Transverse colon (tissue), 4 donors: ENCODE data around the gene CYGB. TPM values are rescaled to one million over a fixed set of nuclear protein-coding genes. Genes with fewer than 3 reads are reported as not detected.
"Not testable (repeated sequence)": the region's sequence is repeated elsewhere in the genome, so short reads cannot be mapped to it uniquely, and the experiment has no call there.

ENCODE experiments used
- DNase-seq: peaks from one replicate; pipeline ENCODE4 v3.0.0-alpha.2; 2019
- H3K27ac ChIP-seq, 4 donors: fragments of 200-600 bp; sonication (generic); 2 replicates each; pipeline ENCODE4 v1.5.1; 2016 to 2018; ENCODE audit warnings: inconsistent platforms in 4 of 4
- H3K27me3 ChIP-seq: fragments of 200-600 bp; sonication (generic); 2 replicates; pipeline ENCODE4 v1.5.1; 2017; ENCODE audit warnings: inconsistent platforms
- H3K36me3 ChIP-seq, 4 donors: fragments of 200-600 bp; sonication (generic); 2 replicates each; pipeline ENCODE4 v1.5.1; 2017 to 2019; ENCODE audit warnings: inconsistent platforms in 4 of 4
- H3K4me1 ChIP-seq, 4 donors: fragments of 200-600 bp; sonication (generic); 2 replicates each; pipeline ENCODE4 v1.5.1; 2017 to 2020; ENCODE audit warnings: inconsistent platforms in 4 of 4
- H3K4me3 ChIP-seq, 4 donors: fragments of 200-600 bp; sonication (generic); 1 replicate in 1 of 4; 2 replicates in 3 of 4; pipeline versions ENCODE4 v1.5.1 to v1.6.1; 2017 to 2019; ENCODE audit warnings: inconsistent platforms in 4 of 4
- H3K9me3 ChIP-seq, 2 donors: fragments of 200-600 bp; sonication (generic); 2 replicates each; pipeline ENCODE4 v1.5.1; 2017 to 2019; ENCODE audit warnings: inconsistent platforms in 2 of 2
- CTCF ChIP-seq, 5 experiments: fragments of 200-600 bp in 3 of 5; fragments of 450-650 bp in 2 of 5; sonication (generic) in 3 of 5; IDR thresholded peaks; 1 replicate in 2 of 5; 2 replicates in 3 of 5; pipeline ENCODE4 v1.5.1; 2016 to 2017; ENCODE audit warnings: antibody characterized with exemption in 5 of 5, inconsistent platforms in 3 of 5, mild to moderate bottlenecking in 2 of 5, moderate library complexity in 1 of 5
- EP300 ChIP-seq: sonication (generic); formaldehyde crosslinking; IDR thresholded peaks from one replicate; pipeline ENCODE4 v1.6.1; 2017; ENCODE audit warnings: antibody characterized with exemption, low read depth
- POLR2A ChIP-seq: fragments of 450-650 bp; IDR thresholded peaks from one replicate; pipeline ENCODE4 v1.6.1; 2016; ENCODE audit warnings: antibody characterized with exemption, mild to moderate bottlenecking, moderate library complexity
- POLR2AphosphoS5 ChIP-seq, 3 donors: sonication (generic); formaldehyde crosslinking; IDR thresholded peaks; one replicate each; pipeline ENCODE4 v1.6.1; 2016; ENCODE audit warnings: antibody characterized with exemption in 3 of 3
- WGBS, 2 donors: methylation state at CpG; one replicate each; pipeline ENCODE4 v1.1.5; 2018; ENCODE audit warnings: low coverage in 1 of 2; 5-methylcytosine and 5-hydroxymethylcytosine counted together
- in situ Hi-C, 4 donors: fragments of 200-750 bp; cut with MboI; loops; one replicate each; pipeline versions ENCODE4 v1.15.0 to v1.15.1; 2017; ENCODE audit warnings: low sequenced_read_pairs in 3 of 4, low pct_ligation_motif_present in 1 of 4, low pct_unique_long_range_greater_than_20kb in 1 of 4
- intact Hi-C: fragments of 100-400 bp; cut with DNase I; formaldehyde crosslinking; loops from one replicate; pipeline ENCODE4 v1.15.1; 2023; ENCODE audit warnings: low total_unique reads
- total RNA-seq, 4 donors: library from RNA; depleted of rRNA; stranded (reverse); fragments of >200 nt; gene quantifications; one replicate each; pipeline ENCODE4 v1.1.0, GENCODE V29; 2016

Gene CYGB
- total RNA-seq, 4 donors from 2014 or later = 7.5 to 20.1 (median 11.3) TPM

- TF ChIP-seq POLR2A (no peak), POLR2AphosphoS5 (IDR thresholded peaks at IDR 0.05) (peak in 2 of 3 donors; percentile 53 to 76), EP300 (no peak)
- in situ Hi-C loops (loop anchor here in 2 of 4 donors (10.0 to 25.0 kb wide), 2 partner anchors 95 to 183 kb away; partner anchors contain the start of gene MXRA7 (in 1 of the 2)), intact Hi-C loops (no loop called here)
- Histone ChIP-seq H3K27me3 (no peaks in the 10 kb centered on the region), H3K36me3 (no peaks in the 10 kb centered on the region), H3K9me3 (no peaks in the 10 kb centered on the region), H3K4me1 (peaks cover 19 to 73% (median 48%) of the 10 kb centered on the region in 4 donors), H3K4me3 (no peak overlapping the region), H3K27ac (peak overlapping the region; percentile 76 to 86 (median 83))
- DNase-seq = peak; percentile 72
- 41% methylated on average over 20 of the region's 20 CpGs; no CpG with 5 or more reads in 1 of the 2 donors for WGBS, 2 donors
Measured at GRCh38 chr17:76529224-76530094, 8.1 kb downstream of the CYGB start.

GRCh38 chr17:76528528-76529223 lies 8.8 kb downstream of the CYGB start:
- Histone ChIP-seq H3K4me1 (peaks cover 19 to 74% (median 50%) of the 10 kb centered on the region in 4 donors), H3K27me3 (no peaks in the 10 kb centered on the region), H3K27ac (peak overlapping the region; percentile 76 to 86 (median 83)), H3K4me3 (peak overlapping the region in 2 of 4 donors; percentile 13), H3K36me3 (no peaks in the 10 kb centered on the region), H3K9me3 (no peaks in the 10 kb centered on the region)
- TF ChIP-seq POLR2A (no peak), POLR2AphosphoS5 (IDR thresholded peaks at IDR 0.05) (no peak), EP300 (no peak), CTCF (IDR thresholded peaks at IDR 0.05) (peak in 1 of 5 experiments; percentile 14)
- WGBS, 2 donors = 50 to 87% methylated on average over 3 to 31 of the region's 31 CpGs
- in situ Hi-C loops = loop anchor here in 2 of 4 donors (10.0 to 25.0 kb wide), 2 partner anchors 96 to 184 kb away; partner anchors contain the start of gene MXRA7 (in 1 of the 2)
- DNase-seq = no peak
- intact Hi-C loops = no loop called here

- Histone ChIP-seq H3K27ac (peak overlapping the region; percentile 76 to 86 (median 83)), H3K4me3 (peak overlapping the region in 2 of 4 donors; percentile 13), H3K9me3 (no peaks in the 10 kb centered on the region), H3K36me3 (no peaks in the 10 kb centered on the region), H3K4me1 (peaks cover 19 to 73% (median 54%) of the 10 kb centered on the region in 4 donors), H3K27me3 (no peaks in the 10 kb centered on the region)
- in situ Hi-C loops = loop anchor here in 2 of 4 donors (10.0 to 25.0 kb wide), 2 partner anchors 97 to 184 kb away; partner anchors contain the start of gene MXRA7 (in 1 of the 2)
- WGBS, 2 donors = 70% methylated on average over 15 of the region's 15 CpGs; no CpG with 5 or more reads in 1 of the 2 donors
- TF ChIP-seq POLR2AphosphoS5 (IDR thresholded peaks at IDR 0.05) (no peak), POLR2A (no peak), CTCF (IDR thresholded peaks at IDR 0.05) (no peak), EP300 (no peak)
- intact Hi-C loops = no loop called here
- DNase-seq = no peak
Measured at GRCh38 chr17:76528156-76528527, 9.4 kb downstream of the CYGB start.

- Histone ChIP-seq H3K4me1 (peaks cover 19 to 71% (median 48%) of the 10 kb centered on the region in 4 donors), H3K27ac (peak overlapping the region; percentile 76 to 86 (median 83)), H3K27me3 (peaks cover 4% of the 10 kb centered on the region), H3K9me3 (no peaks in the 10 kb centered on the region), H3K36me3 (no peaks in the 10 kb centered on the region), H3K4me3 (peak overlapping the region in 1 of 4 donors; percentile 13)
- peak; percentile 21 to 41 (median 28) for TF ChIP-seq POLR2AphosphoS5 (IDR thresholded peaks at IDR 0.05)
- peak; percentile 27 for TF ChIP-seq POLR2A
- peak in 2 of 5 experiments; percentile 25 to 29 for TF ChIP-seq CTCF (IDR thresholded peaks at IDR 0.05)
- peak; percentile 28 for TF ChIP-seq EP300
- in situ Hi-C loops = loop anchor here in 2 of 4 donors (10.0 to 25.0 kb wide), 2 partner anchors 97 to 185 kb away; partner anchors contain the start of gene MXRA7 (in 1 of the 2)
- WGBS, 2 donors = 41 to 50% methylated on average over 15 to 26 of the region's 26 CpGs
- DNase-seq = peak; percentile 77
- intact Hi-C loops = no loop called here
Measured at GRCh38 chr17:76527430-76528111, 9.9 kb downstream of the CYGB start.

- H3K4me3 ChIP-seq, intact Hi-C loops, H3K36me3 ChIP-seq, H3K9me3 ChIP-seq, DNase-seq, H3K27me3 ChIP-seq: not testable (repeated sequence)
- H3K4me1 ChIP-seq = peaks cover 19 to 70% (median 48%) of the 10 kb centered on the region in 4 donors
- in situ Hi-C loops = loop anchor here in 2 of 4 donors (10.0 to 25.0 kb wide), 2 partner anchors 98 to 185 kb away; partner anchors contain the start of gene MXRA7 (in 1 of the 2)
- WGBS, 2 donors = 44 to 77% methylated on average over 6 to 9 of the region's 9 CpGs
- H3K27ac ChIP-seq = peak overlapping the region; percentile 76 to 86 (median 83)
Measured at GRCh38 chr17:76527016-76527415, 10.5 kb downstream of the CYGB start.

- intact Hi-C loops = loop anchor here (2.0 kb wide), 1 partner anchor 99 kb away; no protein-coding TSS in a partner anchor
- H3K4me3 ChIP-seq, DNase-seq, H3K9me3 ChIP-seq, H3K36me3 ChIP-seq: not testable (repeated sequence)
- peak overlapping the region in 1 of 4 donors; percentile 53 for H3K27ac ChIP-seq
- H3K27me3 ChIP-seq = peaks cover 13% of the 10 kb centered on the region
- WGBS, 2 donors = 68 to 80% methylated on average over 3 to 8 of the region's 8 CpGs
- H3K4me1 ChIP-seq = peaks cover 19 to 58% (median 41%) of the 10 kb centered on the region in 4 donors
- in situ Hi-C loops = loop anchor here in 2 of 4 donors (10.0 to 25.0 kb wide), 2 partner anchors 99 to 187 kb away; partner anchors contain the start of gene MXRA7 (in 1 of the 2)
Measured at GRCh38 chr17:76525513-76525833, 12.0 kb downstream of the CYGB start.
